HepG2 (cell line): Measurements from ENCODE around the gene GTF3A. TPM values are rescaled to one million over a fixed set of nuclear protein-coding genes. Genes with fewer than 3 reads are reported as not detected.

Experiments
- AKAP8 ChIP-seq: sonication (generic); formaldehyde crosslinking; IDR thresholded peaks from 2 replicates; pipeline ENCODE4 v1.5.1; 2020; ENCODE audit warnings: mild to moderate bottlenecking, missing genetic modification reagents
- BRCA1 ChIP-seq: sonication (generic); formaldehyde crosslinking; IDR thresholded peaks from 2 replicates; pipeline ENCODE4 v1.4.0; 2020; ENCODE audit warnings: missing genetic modification reagents
- GABPB1 ChIP-seq: IDR thresholded peaks from 2 replicates; pipeline ENCODE4 v1.6.1; 2016; ENCODE audit warnings: mild to moderate bottlenecking, missing genetic modification reagents, moderate library complexity, missing compliant biosample characterization
- HNRNPUL1 ChIP-seq: fragments of 200-400 bp; formaldehyde crosslinking; IDR thresholded peaks from 2 replicates; pipeline ENCODE4 v1.6.1; 2017; ENCODE audit warnings: low read depth, mild to moderate bottlenecking, low read length, moderate library complexity
- MAFG ChIP-seq: sonication (generic); formaldehyde crosslinking; IDR thresholded peaks from 2 replicates; pipeline ENCODE4 v1.5.1; 2020; ENCODE audit warnings: mild to moderate bottlenecking, missing genetic modification reagents
- PITX1 ChIP-seq: sonication (generic); formaldehyde crosslinking; IDR thresholded peaks from 2 replicates; pipeline ENCODE4 v1.5.1; 2020; ENCODE audit warnings: mild to moderate bottlenecking, missing genetic modification reagents
- ZNF75D ChIP-seq: sonication (generic); formaldehyde crosslinking; IDR thresholded peaks from 2 replicates; pipeline ENCODE4 v1.8.1; 2023; ENCODE audit warnings: missing genetic modification reagents, mild to moderate bottlenecking, borderline replicate concordance
- polyA plus RNA-seq, 8 experiments: library from polyadenylated mRNA; depleted of rRNA in 3 of 8; stranded (reverse) in 7 of 8; unstranded in 1 of 8; fragments of >200 nt; fragmentation: Illumina TruSeq in 4 of 8; extraction: Trizol in 4 of 8; gene quantifications; 2 replicates each; pipeline versions ENCODE4 v1.2.1 to v1.2.3, GENCODE V29; 2011 to 2016; ENCODE audit warnings: low read depth in 4 of 8, missing spikeins in 1 of 8, mixed read lengths in 1 of 8; ENCODE audit not compliant: insufficient read depth in 1 of 8
- total RNA-seq, 5 experiments: library from RNA; depleted of rRNA; stranded (reverse); fragments of >200 nt; fragmentation: Illumina TruSeq; extraction: Trizol; gene quantifications; 2 replicates each; pipeline ENCODE4 v1.2.3, GENCODE V29; 2016; ENCODE audit warnings: low read depth in 1 of 5
- TF ChIP-seq, protein P1 (sequence below): sonication (generic); formaldehyde crosslinking; IDR thresholded peaks from 2 replicates; pipeline ENCODE4 v1.4.0; 2020; ENCODE audit warnings: mild to moderate bottlenecking, missing genetic modification reagents
- TF ChIP-seq, protein P2 (sequence below): sonication (generic); formaldehyde crosslinking; IDR thresholded peaks from 2 replicates; pipeline ENCODE4 v1.8.1; 2023; ENCODE audit warnings: missing genetic modification reagents, mild to moderate bottlenecking, borderline replicate concordance
- TF ChIP-seq, protein P3 (sequence below): sonication (generic); formaldehyde crosslinking; IDR thresholded peaks from 2 replicates; pipeline ENCODE4 v1.9.0; 2021; ENCODE audit warnings: missing genetic modification reagents, mild to moderate bottlenecking, borderline replicate concordance
- TF ChIP-seq, protein P4 (sequence below): sonication (generic); formaldehyde crosslinking; IDR thresholded peaks from 2 replicates; pipeline ENCODE4 v1.8.0; 2022; ENCODE audit warnings: missing genetic modification reagents, mild to moderate bottlenecking, inconsistent platforms, borderline replicate concordance

GTF3A gene
- total and polyA plus RNA-seq, 2 of the 13 experiments (the other 11 are each of a cell fraction or from before 2014, with no cell fraction given), result 42.1 to 176 TPM

DNA sequence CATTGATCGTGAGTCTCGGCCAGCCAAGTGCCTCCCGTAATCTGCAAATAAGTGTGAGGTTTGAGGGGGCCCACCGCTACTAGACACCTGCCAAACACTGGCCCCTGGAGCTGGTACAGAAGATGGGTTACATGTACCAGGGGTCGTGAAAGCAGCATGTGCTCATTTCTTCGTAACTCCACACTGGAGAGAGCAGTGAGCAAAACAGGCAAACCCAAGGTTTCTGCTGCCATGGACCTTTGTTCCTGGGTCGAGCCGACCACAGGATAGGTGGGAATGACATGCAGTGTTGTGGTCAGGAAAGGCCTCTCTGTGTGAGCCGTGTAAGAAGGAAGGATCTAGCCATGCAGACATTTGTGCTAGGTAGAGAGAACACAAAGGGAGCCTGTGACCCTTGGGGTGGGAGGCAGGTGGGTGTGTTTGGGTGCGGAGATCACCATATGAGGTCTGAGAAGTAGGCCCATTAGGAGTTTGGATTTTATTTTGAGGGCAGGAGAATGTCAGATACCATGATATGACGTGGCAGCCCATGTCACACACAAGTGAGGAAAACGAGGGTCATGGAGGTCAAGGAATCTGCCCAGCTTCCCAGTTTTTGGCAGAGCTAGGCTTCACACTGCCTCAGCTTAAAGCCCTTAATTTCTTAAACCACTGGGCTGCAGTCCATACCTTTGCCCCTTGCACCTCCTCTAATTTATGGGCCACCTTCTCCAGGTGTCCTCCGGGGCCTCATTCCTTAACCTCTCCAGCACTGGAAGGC lies 919 bp downstream of the GTF3A start (continued):
- TF ChIP-seq, protein P1, sequence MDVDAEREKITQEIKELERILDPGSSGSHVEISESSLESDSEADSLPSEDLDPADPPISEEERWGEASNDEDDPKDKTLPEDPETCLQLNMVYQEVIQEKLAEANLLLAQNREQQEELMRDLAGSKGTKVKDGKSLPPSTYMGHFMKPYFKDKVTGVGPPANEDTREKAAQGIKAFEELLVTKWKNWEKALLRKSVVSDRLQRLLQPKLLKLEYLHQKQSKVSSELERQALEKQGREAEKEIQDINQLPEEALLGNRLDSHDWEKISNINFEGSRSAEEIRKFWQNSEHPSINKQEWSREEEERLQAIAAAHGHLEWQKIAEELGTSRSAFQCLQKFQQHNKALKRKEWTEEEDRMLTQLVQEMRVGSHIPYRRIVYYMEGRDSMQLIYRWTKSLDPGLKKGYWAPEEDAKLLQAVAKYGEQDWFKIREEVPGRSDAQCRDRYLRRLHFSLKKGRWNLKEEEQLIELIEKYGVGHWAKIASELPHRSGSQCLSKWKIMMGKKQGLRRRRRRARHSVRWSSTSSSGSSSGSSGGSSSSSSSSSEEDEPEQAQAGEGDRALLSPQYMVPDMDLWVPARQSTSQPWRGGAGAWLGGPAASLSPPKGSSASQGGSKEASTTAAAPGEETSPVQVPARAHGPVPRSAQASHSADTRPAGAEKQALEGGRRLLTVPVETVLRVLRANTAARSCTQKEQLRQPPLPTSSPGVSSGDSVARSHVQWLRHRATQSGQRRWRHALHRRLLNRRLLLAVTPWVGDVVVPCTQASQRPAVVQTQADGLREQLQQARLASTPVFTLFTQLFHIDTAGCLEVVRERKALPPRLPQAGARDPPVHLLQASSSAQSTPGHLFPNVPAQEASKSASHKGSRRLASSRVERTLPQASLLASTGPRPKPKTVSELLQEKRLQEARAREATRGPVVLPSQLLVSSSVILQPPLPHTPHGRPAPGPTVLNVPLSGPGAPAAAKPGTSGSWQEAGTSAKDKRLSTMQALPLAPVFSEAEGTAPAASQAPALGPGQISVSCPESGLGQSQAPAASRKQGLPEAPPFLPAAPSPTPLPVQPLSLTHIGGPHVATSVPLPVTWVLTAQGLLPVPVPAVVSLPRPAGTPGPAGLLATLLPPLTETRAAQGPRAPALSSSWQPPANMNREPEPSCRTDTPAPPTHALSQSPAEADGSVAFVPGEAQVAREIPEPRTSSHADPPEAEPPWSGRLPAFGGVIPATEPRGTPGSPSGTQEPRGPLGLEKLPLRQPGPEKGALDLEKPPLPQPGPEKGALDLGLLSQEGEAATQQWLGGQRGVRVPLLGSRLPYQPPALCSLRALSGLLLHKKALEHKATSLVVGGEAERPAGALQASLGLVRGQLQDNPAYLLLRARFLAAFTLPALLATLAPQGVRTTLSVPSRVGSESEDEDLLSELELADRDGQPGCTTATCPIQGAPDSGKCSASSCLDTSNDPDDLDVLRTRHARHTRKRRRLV, result 0 out of 2 replicates have a peak, but pooled peaks have one; percentile 3
- TF ChIP-seq, protein P2, sequence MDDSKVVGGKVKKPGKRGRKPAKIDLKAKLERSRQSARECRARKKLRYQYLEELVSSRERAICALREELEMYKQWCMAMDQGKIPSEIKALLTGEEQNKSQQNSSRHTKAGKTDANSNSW (CRISPR knock-in tag), result 0 out of 2 replicates have a peak, but pooled peaks have one; percentile 5
- TF ChIP-seq, protein P3, sequence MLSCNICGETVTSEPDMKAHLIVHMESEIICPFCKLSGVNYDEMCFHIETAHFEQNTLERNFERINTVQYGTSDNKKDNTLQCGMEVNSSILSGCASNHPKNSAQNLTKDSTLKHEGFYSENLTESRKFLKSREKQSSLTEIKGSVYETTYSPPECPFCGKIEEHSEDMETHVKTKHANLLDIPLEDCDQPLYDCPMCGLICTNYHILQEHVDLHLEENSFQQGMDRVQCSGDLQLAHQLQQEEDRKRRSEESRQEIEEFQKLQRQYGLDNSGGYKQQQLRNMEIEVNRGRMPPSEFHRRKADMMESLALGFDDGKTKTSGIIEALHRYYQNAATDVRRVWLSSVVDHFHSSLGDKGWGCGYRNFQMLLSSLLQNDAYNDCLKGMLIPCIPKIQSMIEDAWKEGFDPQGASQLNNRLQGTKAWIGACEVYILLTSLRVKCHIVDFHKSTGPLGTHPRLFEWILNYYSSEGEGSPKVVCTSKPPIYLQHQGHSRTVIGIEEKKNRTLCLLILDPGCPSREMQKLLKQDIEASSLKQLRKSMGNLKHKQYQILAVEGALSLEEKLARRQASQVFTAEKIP, result no peak
- TF ChIP-seq BRCA1 (CRISPR knock-in tag) (no peak), MAFG (CRISPR knock-in tag) (no peak), HNRNPUL1 (no peak), PITX1 (CRISPR knock-in tag) (no peak), ZNF75D (CRISPR knock-in tag) (no peak), GABPB1 (CRISPR knock-in tag) (no peak), AKAP8 (no peak)
- TF ChIP-seq, protein P4, sequence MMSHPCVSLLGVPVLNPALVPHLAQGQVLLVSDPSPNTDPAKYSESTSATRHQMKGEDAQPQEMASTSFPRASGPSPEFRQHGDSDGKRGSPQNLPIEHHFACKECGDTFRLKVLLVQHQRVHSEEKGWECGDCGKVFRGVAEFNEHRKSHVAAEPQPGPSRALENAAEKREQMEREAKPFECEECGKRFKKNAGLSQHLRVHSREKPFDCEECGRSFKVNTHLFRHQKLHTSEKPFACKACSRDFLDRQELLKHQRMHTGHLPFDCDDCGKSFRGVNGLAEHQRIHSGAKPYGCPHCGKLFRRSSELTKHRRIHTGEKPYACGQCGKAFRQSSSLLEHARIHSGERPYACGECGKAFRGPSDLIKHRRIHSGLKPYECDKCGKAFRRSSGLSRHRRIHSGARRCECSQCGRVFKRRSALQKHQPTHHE (CRISPR knock-in tag), result no peak
